NCI-H146 (cell line): ENCODE data around the gene EMX2.

Source experiments
- DNase-seq: peaks from one replicate; lab custom pipeline; 2025; lab: John Stamatoyannopoulos, UW

The EMX2 gene

GRCh38 chr10:117532003-117532385, 10.6 kb upstream of the EMX2 start:
- DNase-seq: no peak

DNA sequence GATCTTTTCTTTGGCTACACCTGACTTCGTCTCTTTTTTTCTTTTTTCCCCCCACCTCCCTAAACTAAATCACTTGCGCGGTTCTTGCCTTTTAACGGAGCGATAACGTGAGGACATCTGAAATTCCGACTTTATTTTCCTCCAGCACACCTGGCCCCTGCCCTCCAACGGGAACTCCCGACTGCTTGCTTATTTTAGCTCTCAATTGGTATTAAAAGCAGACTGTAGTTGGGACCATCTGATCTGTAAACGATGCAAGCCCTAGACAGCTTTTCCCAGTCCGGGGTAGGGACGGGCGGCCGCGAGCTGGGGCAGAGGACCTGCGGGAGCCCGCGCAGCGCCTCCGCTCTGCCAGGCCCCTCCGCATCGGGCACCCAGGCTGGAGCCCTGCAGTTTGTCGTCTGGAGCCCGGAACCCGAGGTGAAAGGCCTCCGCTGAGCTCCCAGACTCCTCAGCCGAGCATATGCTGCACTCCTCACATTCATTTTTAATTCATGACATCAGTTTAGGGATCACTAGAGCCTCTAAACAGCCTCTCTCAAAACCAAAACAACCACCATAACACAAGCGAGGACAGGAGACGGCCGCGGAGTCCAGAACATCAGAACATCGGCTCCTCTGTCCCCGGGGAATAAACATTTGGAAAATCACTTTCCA, 10.0 kb upstream of the EMX2 start:
- no peak for DNase-seq

- peak; percentile 11 for DNase-seq
Measured at GRCh38 chr10:117533507-117534281, 8.9 kb upstream of the EMX2 start.

- peak; percentile 91 for DNase-seq
Measured at GRCh38 chr10:117534321-117535297, 7.9 kb upstream of the EMX2 start.

- peak; percentile 44 for DNase-seq
Measured at GRCh38 chr10:117535298-117536071, 7.1 kb upstream of the EMX2 start.

DNA sequence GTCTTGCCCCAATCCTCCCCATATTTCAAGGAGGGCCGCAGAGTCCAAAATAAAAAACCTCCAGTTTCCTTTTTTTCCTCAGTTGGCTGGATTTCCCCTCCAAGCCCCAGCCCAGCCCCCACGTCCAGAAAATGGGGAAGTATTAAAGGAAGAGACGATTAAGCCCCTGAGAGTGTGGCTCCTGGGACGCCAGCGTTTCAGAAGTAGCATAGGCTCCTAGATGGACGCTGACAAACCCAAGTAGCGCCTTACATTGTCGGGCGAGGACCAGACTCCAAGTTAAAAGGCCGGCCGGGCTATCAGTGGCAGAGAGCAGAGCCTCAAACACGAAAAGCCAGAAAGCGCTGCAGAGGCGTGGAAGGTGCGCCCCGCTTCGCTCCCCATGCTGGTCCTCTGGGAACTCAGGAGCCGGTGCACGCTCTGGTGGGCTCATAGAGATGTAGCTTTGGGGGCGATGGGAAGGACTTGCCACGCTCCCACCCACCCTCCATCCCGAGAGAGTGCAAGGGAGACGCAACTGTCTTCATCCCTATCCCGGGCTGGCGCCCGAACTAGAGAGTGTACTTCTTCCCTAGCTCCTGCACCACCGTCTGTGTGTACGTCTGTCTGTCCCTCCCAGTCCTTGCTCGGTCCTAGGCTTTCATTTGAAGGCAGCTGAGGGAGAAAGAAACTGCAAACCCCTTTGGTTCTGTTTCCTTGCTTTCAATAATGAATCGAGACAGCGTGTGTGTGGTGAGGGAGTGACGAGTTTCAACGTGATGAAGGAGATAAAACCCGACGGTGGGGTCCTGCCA, 6.3 kb upstream of the EMX2 start:
- DNase-seq: no peak

GRCh38 chr10:117536866-117537435, 5.6 kb upstream of the EMX2 start:
- no peak for DNase-seq

- no peak for DNase-seq
Measured at GRCh38 chr10:117537436-117537903, 5.1 kb upstream of the EMX2 start.

DNA sequence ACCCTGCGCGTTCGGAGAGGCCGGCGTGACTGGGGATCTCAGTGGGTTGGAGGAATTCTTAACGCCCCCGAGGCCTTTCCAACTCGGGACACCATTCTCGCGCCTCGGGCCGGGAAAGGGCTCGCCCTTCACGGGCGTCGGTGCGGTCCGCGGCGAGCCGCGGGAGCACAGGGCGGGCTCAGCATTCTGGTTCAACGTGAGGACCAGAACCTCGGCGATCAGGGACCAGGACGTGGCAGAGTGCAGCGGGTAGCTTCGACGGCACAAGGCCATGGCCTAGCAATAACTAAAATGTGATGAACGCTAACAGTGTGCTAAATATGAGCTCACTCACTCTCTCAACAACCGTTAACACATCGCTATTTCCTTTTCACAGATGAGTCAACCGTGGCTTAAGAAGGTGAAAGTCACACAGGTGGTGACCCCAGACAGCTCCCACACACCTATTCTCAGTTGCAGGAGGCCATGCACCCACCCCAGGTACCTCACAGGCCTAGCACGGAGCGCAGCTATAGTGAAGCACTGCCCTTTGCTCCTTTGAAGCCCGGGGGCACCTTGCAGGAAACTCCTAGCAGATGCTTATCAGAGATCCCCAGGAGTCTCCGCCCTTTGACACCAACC, 4.5 kb upstream of the EMX2 start:
- no peak for DNase-seq

DNA sequence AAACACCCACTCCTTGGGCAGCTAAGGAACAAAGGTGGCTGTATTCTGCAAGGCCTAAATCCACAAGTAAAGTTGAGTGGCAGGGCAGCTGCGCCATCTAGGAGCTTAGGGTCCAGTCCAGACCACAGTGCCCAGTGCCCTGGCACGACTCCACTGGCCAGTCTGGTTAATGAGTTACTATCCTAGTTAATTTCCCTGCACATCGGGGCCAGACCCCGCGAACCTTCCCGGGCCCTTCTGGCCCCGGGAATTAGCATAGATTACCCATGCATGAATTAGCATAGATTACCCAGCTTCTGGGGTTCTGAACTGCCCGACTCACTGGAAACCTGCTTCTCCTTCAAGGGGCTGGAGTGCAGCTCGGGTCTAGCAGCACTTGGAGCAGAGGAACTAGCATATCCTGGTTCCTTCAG, 3.2 kb upstream of the EMX2 start:
- no peak for DNase-seq

DNA sequence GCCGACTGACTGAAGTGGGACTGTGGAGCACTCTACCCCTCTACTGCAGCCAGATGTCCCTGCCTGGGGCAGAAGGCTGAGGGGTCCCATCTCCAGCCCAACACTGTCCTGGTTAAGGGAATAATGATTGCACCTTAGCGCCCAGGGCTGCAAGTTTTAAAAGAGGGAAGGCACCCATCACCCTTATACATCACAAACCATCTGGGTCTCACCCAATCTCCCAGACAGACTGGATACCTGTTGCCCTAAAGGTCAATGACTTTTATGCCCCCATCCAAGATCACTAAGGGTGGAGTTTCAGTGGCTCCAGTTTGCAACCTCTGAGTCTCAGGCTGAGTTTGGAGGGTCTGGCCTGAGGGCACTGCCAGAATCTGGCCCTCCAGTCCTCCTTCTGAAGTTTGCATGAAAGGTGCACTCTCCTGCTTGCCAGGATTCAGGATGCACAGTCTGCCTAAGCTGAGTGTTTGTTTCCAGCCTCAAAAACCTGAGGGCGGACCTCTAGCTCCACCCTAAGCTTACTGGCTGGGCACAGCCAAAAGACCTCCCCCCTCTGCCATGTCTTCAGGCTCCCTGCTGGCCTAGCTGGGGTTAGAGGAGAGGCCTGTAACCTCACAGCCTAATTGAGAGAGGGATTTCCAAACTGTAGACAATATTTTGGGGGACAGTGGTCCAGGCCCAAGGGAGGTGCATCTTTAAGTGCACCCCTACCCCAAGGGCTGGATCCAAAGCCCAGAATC, 2.5 kb upstream of the EMX2 start:
- no peak for DNase-seq

DNA sequence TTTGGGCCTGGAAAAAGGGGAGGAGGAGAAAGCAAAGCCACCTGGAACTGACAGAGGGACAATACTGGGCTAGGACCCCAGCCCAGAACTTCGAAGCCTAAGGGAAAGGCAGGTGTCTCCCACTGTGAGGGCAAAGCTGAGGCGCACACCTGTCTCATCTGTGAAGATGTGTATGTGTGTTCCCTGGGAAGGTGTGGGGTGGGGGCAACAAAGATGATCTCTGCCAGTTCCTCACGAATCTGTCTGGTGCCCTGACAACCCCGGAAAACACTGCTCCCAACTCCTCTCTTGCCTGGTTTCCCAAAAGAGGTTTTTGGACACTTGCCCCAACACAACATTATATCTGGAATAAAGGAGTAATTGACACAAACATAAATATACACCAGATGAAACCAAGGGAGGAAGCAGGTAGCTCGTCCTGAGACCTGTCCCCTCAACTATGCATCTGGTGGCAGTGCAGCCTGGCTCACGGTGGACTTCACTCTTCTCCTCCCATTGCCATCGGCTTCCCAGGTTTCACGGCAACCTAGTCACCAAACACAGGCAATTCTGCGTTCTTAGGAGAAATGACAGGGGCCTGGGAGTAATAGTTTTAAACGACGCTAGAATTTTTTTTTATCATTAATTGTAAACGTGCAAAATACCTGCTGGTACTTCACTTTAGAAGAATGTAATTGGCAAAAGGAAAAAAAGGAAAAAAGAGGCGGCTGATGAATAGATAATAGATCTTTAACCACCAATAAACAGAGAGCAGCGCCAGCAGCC, 1.7 kb upstream of the EMX2 start:
- DNase-seq: no peak

DNA sequence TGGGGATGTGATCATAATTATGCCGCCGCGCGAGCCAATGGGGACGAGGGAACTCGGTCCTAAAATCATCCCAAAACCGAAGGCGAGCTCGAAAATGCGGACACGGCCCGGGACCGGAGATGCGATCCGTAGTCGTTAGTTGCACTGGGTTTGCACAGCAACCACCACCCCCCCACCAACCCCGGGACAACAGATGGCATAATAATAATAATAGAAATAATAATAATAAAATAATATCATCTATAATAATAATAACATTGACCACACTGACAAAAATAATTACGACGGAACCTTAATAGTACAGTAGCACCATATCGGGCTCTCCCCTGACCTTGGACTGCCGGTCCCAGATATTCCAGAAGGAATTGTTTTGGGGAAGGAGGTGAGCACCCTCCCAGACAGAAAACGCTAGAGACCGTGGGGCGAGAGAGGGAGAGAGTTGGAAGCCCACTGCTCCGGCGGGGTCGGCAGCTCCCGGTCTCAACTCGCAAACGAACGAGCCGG, 1.1 kb upstream of the EMX2 start:
- peak; percentile 14 for DNase-seq

DNA sequence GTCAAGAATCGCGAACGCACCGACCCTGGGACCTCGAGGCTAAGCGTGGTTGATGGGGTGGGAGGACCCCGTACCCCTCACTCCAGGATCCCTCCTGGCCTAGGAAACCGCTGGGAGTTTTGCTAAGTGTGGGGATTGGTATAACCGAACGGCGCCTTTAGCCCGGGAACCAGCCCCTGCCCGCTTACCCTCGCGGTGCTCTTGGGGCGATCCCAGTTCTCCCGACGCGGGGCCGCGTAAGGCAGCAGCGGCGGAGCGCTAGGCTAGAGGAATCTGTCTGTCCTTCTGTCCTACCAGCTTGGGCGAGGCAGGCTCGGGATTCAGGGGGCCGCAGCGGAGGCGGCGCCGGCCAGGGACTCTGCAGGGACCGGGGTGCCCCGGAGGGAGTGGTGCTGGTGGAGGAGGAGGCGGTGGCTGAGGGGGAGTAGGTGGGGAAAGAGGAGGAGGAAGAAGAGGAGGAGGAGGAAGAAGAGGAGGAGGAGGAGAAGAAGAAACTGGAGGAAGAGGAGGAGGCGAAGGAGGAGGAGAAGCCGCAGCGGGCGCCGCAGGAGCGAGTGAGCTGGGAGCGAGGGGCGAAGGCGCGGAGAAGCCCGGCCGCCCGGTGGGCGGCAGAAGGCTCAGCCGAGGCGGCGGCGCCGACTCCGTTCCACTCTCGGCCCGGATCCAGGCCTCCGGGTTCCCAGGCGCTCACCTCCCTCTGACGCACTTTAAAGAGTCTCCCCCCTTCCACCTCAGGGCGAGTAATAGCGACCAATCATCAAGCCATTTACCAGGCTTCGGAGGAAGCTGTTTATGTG, 439 bp upstream of the EMX2 start:
- peak; percentile 76 for DNase-seq

DNA sequence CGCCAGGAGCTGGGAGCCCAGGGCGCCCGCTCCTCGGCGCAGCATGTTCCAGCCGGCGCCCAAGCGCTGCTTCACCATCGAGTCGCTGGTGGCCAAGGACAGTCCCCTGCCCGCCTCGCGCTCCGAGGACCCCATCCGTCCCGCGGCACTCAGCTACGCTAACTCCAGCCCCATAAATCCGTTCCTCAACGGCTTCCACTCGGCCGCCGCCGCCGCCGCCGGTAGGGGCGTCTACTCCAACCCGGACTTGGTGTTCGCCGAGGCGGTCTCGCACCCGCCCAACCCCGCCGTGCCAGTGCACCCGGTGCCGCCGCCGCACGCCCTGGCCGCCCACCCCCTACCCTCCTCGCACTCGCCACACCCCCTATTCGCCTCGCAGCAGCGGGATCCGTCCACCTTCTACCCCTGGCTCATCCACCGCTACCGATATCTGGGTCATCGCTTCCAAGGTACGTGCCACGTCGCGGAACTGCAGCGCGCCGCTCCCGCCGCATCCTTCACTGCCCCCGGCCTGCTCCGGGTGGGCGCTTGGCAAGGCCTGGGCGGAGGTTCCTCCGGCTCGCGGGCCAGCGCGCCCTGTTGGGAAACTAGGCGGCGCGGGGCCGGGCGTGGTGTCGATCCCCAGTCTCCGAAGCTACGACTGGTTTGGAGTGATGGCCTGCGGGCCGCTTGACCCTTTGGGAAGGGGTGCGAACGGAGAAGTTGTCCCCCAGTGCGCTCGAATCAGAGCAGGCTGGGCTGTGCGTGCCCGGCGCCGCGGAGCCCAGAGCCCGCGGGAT, 868 bp downstream of the EMX2 start:
- DNase-seq: peak; percentile 35

DNA sequence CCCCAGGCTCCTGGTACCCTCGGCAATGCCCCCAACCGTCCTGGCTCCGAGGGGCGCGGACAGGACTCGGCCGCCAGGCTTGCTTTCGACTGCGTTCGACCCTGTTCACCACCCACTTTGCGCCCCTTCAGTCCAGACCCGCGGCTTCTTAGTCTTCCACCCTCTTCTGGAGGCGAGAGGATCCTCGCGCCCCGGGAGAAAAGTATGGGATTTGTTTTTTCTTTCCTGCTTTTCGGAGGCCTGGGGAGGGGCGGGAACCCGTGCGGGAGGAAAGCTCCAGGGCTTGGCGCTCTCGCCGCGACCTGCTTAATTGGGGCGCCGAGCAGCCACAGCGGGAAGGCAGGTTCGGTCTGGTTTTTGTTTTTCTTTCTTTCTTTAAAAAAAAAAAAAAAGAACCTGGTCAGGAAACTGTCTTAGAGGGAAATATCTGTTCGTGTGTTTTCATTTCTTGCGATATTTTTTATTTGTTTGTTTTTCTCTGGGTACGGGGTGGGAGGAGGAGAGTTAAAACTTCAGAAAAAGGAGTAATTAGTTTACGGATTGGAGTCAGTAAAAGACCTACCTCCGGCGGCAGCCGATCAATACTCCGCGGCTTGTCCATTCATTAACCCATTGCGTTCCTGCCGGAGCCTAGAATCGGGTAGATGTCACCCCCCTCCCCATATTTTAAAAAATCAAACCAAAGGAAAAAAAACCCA, 1.6 kb downstream of the EMX2 start:
- no peak for DNase-seq
